Measurements from ENCODE around the gene GSK3A. TPM values are rescaled to one million over a fixed set of nuclear protein-coding genes. Genes with fewer than 3 reads are reported as not detected.

GSK3A gene
- total RNA-seq, 1 experiment from 2014 or later: 50.8 TPM

DNA sequence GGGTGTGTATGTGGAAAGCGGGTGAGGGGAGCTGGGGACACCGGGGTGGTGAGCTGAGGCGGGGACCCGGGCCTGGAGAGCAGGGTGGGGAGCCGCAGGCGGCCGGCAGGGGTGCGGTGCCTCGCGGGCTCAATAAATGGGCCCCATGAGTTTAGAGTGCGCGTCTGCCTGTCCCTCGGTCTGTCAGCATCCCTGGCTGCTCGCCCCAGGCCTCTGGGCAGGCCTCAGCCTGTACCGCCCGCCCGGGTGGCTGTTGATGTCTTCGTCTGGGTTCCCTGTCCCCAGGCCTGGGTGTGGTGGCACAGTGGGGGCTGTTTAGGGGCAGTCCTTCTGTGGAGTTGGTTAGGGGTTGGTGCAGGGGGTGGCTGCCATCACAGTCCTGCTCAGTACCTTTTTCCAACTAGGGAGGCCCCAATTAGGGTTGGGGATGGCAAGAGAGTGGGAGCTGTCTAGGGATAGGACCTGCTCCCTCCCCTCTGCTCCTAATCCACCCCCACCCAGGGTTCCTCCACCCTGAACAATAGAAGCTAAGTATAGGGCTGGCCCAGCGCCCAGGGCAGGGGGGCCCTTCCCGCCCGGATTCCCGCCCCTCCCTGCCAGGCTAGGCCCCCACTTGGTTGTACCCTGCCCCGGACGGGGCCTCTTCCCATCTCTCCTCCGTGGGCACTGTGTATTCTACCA is 38.9 kb upstream of the GSK3A start:
- no peak for ATAC-seq
- no peaks in the 10 kb centered on the region for H3K9me3 Mint-ChIP-seq

DNA sequence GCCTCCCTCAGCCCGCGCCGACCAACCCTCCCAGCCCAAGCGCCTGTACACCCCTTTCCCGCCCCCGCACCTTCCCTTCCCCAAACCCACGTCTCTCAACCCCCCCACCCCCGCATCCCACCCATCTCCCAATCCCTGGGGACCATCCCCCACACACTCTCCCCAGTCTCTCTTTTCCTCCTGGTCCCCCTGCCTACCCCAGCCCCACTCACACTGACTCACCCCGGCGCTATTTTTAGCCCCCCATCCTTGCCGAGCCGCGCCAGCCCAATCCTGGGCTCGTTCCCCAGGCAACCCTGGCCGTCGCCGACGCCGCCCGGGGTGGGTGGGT is 38.4 kb upstream of the GSK3A start:
- H3K4me3 Mint-ChIP-seq: peak overlapping the region; percentile 18
- no peaks in the 10 kb centered on the region for H3K36me3 Mint-ChIP-seq
- H3K9me3 Mint-ChIP-seq: no peaks in the 10 kb centered on the region
- ATAC-seq (no peak), DNase-seq (ENCODE audit: low spot score) (no peak)
- H3K27ac Mint-ChIP-seq: no peak overlapping the region
- H3K27me3 Mint-ChIP-seq (ENCODE audit: low read depth): no peaks in the 10 kb centered on the region
- POLR2A ChIA-PET: no interaction called here
- CTCF ChIA-PET: interaction anchor here (1.6 to 7.5 kb wide), 7 partner anchors 13 to 116 kb away, joined by 4 to 239 read pairs (median 14); partner anchors contain the start of genes ERF, GSK3A, PAFAH1B3 and PRR19
- peaks cover 32% of the 10 kb centered on the region for H3K4me1 Mint-ChIP-seq
- TF ChIP-seq ZNF416 (CRISPR knock-in tag; IDR thresholded peaks at IDR 0.05) (no peak), ZNF671 (CRISPR knock-in tag; IDR thresholded peaks at IDR 0.05) (no peak), HMGA2 (CRISPR knock-in tag; IDR thresholded peaks at IDR 0.05) (no peak), SMAD4 (CRISPR knock-in tag; IDR thresholded peaks at IDR 0.05) (no peak), ZNF121 (CRISPR knock-in tag; IDR thresholded peaks at IDR 0.05) (no peak), SMAD3 (CRISPR knock-in tag; IDR thresholded peaks at IDR 0.05; ENCODE audit: borderline replicate concordance) (no peak)
- TF ChIP-seq, protein P1, sequence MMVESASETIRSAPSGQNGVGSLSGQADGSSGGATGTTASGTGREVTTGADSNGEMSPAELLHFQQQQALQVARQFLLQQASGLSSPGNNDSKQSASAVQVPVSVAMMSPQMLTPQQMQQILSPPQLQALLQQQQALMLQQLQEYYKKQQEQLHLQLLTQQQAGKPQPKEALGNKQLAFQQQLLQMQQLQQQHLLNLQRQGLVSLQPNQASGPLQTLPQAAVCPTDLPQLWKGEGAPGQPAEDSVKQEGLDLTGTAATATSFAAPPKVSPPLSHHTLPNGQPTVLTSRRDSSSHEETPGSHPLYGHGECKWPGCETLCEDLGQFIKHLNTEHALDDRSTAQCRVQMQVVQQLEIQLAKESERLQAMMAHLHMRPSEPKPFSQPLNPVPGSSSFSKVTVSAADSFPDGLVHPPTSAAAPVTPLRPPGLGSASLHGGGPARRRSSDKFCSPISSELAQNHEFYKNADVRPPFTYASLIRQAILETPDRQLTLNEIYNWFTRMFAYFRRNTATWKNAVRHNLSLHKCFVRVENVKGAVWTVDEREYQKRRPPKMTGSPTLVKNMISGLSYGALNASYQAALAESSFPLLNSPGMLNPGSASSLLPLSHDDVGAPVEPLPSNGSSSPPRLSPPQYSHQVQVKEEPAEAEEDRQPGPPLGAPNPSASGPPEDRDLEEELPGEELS (CRISPR knock-in tag; IDR thresholded peaks at IDR 0.05): no peak
- TF ChIP-seq, protein P2, sequence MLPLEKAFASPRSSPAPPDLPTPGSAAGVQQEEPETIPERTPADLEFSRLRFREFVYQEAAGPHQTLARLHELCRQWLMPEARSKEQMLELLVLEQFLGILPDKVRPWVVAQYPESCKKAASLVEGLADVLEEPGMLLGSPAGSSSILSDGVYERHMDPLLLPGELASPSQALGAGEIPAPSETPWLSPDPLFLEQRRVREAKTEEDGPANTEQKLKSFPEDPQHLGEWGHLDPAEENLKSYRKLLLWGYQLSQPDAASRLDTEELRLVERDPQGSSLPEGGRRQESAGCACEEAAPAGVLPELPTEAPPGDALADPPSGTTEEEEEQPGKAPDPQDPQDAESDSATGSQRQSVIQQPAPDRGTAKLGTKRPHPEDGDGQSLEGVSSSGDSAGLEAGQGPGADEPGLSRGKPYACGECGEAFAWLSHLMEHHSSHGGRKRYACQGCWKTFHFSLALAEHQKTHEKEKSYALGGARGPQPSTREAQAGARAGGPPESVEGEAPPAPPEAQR (CRISPR knock-in tag; IDR thresholded peaks at IDR 0.05): no peak
- TF ChIP-seq, protein P3, sequence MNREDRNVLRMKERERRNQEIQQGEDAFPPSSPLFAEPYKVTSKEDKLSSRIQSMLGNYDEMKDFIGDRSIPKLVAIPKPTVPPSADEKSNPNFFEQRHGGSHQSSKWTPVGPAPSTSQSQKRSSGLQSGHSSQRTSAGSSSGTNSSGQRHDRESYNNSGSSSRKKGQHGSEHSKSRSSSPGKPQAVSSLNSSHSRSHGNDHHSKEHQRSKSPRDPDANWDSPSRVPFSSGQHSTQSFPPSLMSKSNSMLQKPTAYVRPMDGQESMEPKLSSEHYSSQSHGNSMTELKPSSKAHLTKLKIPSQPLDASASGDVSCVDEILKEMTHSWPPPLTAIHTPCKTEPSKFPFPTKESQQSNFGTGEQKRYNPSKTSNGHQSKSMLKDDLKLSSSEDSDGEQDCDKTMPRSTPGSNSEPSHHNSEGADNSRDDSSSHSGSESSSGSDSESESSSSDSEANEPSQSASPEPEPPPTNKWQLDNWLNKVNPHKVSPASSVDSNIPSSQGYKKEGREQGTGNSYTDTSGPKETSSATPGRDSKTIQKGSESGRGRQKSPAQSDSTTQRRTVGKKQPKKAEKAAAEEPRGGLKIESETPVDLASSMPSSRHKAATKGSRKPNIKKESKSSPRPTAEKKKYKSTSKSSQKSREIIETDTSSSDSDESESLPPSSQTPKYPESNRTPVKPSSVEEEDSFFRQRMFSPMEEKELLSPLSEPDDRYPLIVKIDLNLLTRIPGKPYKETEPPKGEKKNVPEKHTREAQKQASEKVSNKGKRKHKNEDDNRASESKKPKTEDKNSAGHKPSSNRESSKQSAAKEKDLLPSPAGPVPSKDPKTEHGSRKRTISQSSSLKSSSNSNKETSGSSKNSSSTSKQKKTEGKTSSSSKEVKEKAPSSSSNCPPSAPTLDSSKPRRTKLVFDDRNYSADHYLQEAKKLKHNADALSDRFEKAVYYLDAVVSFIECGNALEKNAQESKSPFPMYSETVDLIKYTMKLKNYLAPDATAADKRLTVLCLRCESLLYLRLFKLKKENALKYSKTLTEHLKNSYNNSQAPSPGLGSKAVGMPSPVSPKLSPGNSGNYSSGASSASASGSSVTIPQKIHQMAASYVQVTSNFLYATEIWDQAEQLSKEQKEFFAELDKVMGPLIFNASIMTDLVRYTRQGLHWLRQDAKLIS (CRISPR knock-in tag; IDR thresholded peaks at IDR 0.05; ENCODE audit: borderline replicate concordance): no peak
- TF ChIP-seq, protein P4, sequence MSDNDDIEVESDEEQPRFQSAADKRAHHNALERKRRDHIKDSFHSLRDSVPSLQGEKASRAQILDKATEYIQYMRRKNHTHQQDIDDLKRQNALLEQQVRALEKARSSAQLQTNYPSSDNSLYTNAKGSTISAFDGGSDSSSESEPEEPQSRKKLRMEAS (CRISPR knock-in tag; IDR thresholded peaks at IDR 0.05): no peak
- TF ChIP-seq, protein P5, sequence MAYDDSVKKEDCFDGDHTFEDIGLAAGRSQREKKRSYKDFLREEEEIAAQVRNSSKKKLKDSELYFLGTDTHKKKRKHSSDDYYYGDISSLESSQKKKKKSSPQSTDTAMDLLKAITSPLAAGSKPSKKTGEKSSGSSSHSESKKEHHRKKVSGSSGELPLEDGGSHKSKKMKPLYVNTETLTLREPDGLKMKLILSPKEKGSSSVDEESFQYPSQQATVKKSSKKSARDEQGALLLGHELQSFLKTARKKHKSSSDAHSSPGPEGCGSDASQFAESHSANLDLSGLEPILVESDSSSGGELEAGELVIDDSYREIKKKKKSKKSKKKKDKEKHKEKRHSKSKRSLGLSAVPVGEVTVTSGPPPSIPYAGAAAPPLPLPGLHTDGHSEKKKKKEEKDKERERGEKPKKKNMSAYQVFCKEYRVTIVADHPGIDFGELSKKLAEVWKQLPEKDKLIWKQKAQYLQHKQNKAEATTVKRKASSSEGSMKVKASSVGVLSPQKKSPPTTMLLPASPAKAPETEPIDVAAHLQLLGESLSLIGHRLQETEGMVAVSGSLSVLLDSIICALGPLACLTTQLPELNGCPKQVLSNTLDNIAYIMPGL (CRISPR knock-in tag; IDR thresholded peaks at IDR 0.05): no peak
- TF ChIP-seq, protein P6, sequence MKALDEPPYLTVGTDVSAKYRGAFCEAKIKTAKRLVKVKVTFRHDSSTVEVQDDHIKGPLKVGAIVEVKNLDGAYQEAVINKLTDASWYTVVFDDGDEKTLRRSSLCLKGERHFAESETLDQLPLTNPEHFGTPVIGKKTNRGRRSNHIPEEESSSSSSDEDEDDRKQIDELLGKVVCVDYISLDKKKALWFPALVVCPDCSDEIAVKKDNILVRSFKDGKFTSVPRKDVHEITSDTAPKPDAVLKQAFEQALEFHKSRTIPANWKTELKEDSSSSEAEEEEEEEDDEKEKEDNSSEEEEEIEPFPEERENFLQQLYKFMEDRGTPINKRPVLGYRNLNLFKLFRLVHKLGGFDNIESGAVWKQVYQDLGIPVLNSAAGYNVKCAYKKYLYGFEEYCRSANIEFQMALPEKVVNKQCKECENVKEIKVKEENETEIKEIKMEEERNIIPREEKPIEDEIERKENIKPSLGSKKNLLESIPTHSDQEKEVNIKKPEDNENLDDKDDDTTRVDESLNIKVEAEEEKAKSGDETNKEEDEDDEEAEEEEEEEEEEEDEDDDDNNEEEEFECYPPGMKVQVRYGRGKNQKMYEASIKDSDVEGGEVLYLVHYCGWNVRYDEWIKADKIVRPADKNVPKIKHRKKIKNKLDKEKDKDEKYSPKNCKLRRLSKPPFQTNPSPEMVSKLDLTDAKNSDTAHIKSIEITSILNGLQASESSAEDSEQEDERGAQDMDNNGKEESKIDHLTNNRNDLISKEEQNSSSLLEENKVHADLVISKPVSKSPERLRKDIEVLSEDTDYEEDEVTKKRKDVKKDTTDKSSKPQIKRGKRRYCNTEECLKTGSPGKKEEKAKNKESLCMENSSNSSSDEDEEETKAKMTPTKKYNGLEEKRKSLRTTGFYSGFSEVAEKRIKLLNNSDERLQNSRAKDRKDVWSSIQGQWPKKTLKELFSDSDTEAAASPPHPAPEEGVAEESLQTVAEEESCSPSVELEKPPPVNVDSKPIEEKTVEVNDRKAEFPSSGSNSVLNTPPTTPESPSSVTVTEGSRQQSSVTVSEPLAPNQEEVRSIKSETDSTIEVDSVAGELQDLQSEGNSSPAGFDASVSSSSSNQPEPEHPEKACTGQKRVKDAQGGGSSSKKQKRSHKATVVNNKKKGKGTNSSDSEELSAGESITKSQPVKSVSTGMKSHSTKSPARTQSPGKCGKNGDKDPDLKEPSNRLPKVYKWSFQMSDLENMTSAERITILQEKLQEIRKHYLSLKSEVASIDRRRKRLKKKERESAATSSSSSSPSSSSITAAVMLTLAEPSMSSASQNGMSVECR (CRISPR knock-in tag; IDR thresholded peaks at IDR 0.05; ENCODE audit: borderline replicate concordance): no peak

More for the DNA sequence above, 38.9 kb upstream of the GSK3A start:
- POLR2A ChIA-PET: interaction anchor here (0.8 kb wide), 1 partner anchor 26 kb away, joined by 6 read pairs; no protein-coding TSS in a partner anchor
- Mint-ChIP-seq H3K4me3 (peak overlapping the region; percentile 75), H3K27ac (peak overlapping the region; percentile 69; the same call in 1 of the 2 replicates), H3K4me1 (peaks cover 37% of the 10 kb centered on the region), H3K27me3 (ENCODE audit: low read depth) (no peaks in the 10 kb centered on the region), H3K36me3 (no peaks in the 10 kb centered on the region)
- TF ChIP-seq, protein P7, sequence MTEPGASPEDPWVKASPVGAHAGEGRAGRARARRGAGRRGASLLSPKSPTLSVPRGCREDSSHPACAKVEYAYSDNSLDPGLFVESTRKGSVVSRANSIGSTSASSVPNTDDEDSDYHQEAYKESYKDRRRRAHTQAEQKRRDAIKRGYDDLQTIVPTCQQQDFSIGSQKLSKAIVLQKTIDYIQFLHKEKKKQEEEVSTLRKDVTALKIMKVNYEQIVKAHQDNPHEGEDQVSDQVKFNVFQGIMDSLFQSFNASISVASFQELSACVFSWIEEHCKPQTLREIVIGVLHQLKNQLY (CRISPR knock-in tag; IDR thresholded peaks at IDR 0.05): no peak
- TF ChIP-seq SOX15 (CRISPR knock-in tag; IDR thresholded peaks at IDR 0.05) (no peak), PRRX2 (CRISPR knock-in tag; IDR thresholded peaks at IDR 0.05) (no peak), OVOL2 (CRISPR knock-in tag; IDR thresholded peaks at IDR 0.05; ENCODE audit: borderline replicate concordance) (no peak)
- TF ChIP-seq, protein P8, sequence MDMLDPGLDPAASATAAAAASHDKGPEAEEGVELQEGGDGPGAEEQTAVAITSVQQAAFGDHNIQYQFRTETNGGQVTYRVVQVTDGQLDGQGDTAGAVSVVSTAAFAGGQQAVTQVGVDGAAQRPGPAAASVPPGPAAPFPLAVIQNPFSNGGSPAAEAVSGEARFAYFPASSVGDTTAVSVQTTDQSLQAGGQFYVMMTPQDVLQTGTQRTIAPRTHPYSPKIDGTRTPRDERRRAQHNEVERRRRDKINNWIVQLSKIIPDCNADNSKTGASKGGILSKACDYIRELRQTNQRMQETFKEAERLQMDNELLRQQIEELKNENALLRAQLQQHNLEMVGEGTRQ (CRISPR knock-in tag; IDR thresholded peaks at IDR 0.05): no peak
- CTCF ChIA-PET: interaction anchor here (1.0 to 7.5 kb wide), 10 partner anchors 9 to 115 kb away, joined by 3 to 239 read pairs (median 8); partner anchors contain the start of genes ERF, GSK3A, PAFAH1B3 and PRR19
- DNase-seq (ENCODE audit: low spot score): no peak

Measured in WTC11 (cell line).